ENCODE data around the gene AMER3. TPM values are rescaled to one million over a fixed set of nuclear protein-coding genes. Genes with fewer than 3 reads are reported as not detected.

AMER3 gene
- polyA plus RNA-seq, 1 of the 3 experiments (the other 2 are of a cell fraction) = under 0.01 TPM

GRCh38 chr2:130756053-130756873, 923 bp downstream of the AMER3 start:
- ChIA-PET POLR2A (interaction anchor here (1.0 kb wide), 1 partner anchor 11 kb away, joined by 6 read pairs; no protein-coding TSS in a partner anchor), CTCF (interaction anchor here (0.9 to 1.5 kb wide), 4 partner anchors 10 to 164 kb away, joined by 3 to 6 read pairs (median 4); no protein-coding TSS in a partner anchor)
- Histone ChIP-seq H3K9me2 (no peaks in the 10 kb centered on the region), H3K4me3 (ENCODE audit: low read depth in 2 of 2, low read length in 1 of 2) (peak overlapping the region in 1 of 2 experiments; percentile 51; a peak in 2 of 4 replicates), H2AFZ (ENCODE audit: low read depth) (no peak overlapping the region), H3F3A (replicated peaks; ENCODE audit: insufficient read depth) (no peaks in the 10 kb centered on the region), H3K4me2 (no peak overlapping the region; the same call in 1 of the 2 replicates), H3K79me2 (ENCODE audit: insufficient read depth) (no peaks in the 10 kb centered on the region), H3K36me3 (replicated peaks in 1 of 2; ENCODE audit: control insufficient read depth in 1 of 2, insufficient read depth in 2 of 2, low read length in 1 of 2) (no peaks in the 10 kb centered on the region), H3K27me3 (ENCODE audit: insufficient read depth) (no peaks in the 10 kb centered on the region; the same call in 1 of the 2 replicates), H3K27ac (ENCODE audit: low read depth in 2 of 2, low read length in 1 of 2) (peak overlapping the region in 1 of 2 experiments; percentile 75; a peak in 2 of 4 replicates), H3K9ac (no peak overlapping the region), H3K9me3 (no peaks in the 10 kb centered on the region), H3K4me1 (ENCODE audit: control insufficient read depth in 1 of 2, insufficient read depth in 2 of 2, low read depth in 1 of 2, low read length in 1 of 2) (peaks cover 0 to 28% of the 10 kb centered on the region in 2 experiments; a peak in 1 of 4 replicates), H4K20me1 (ENCODE audit: insufficient read depth) (0 out of 2 replicates have a peak, but pooled peaks cover 3% of the 10 kb centered on the region)
- peak; percentile 89 for DNase-seq
- WGBS (ENCODE audit: low lambda C conversion rate) = 14% methylated on average over 4 of the region's 80 CpGs
- peak; percentile 93 for TF ChIP-seq REST (IDR thresholded peaks at IDR 0.05; ENCODE audit: low read depth, low read length)
- TF ChIP-seq MEF2A (IDR thresholded peaks at IDR 0.05; ENCODE audit: borderline replicate concordance, low read depth) = no peak
- TF ChIP-seq PBX3 (IDR thresholded peaks at IDR 0.05) = no peak
- TF ChIP-seq RAD21 (IDR thresholded peaks at IDR 0.05; ENCODE audit: low read length) = no peak

GRCh38 chr2:130756874-130757668, 1.7 kb downstream of the AMER3 start:
- H3K27me3 ChIP-seq (ENCODE audit: insufficient read depth) = no peaks in the 10 kb centered on the region; the same call in 1 of the 2 replicates
- H3K27ac ChIP-seq (ENCODE audit: low read depth in 2 of 2, low read length in 1 of 2) = peak overlapping the region in 1 of 2 experiments; percentile 75; a peak in 1 of 4 replicates
- 24% methylated on average over 16 of the region's 16 CpGs for WGBS (ENCODE audit: low lambda C conversion rate)
- ChIA-PET POLR2A (no interaction called here), CTCF (interaction anchor here (0.9 to 1.5 kb wide), 3 partner anchors 11 to 163 kb away, joined by 3 to 6 read pairs (median 4); no protein-coding TSS in a partner anchor)
- no peak overlapping the region for H3K9ac ChIP-seq
- 0 out of 2 replicates have a peak, but pooled peaks cover 3% of the 10 kb centered on the region for H4K20me1 ChIP-seq (ENCODE audit: insufficient read depth)
- H3F3A ChIP-seq (replicated peaks; ENCODE audit: insufficient read depth) = no peaks in the 10 kb centered on the region
- H3K79me2 ChIP-seq (ENCODE audit: insufficient read depth) = no peaks in the 10 kb centered on the region
- peaks cover 0 to 28% of the 10 kb centered on the region in 2 experiments; a peak in 1 of 4 replicates for H3K4me1 ChIP-seq (ENCODE audit: control insufficient read depth in 1 of 2, insufficient read depth in 2 of 2, low read depth in 1 of 2, low read length in 1 of 2)
- no peak for DNase-seq
- H3K9me3 ChIP-seq = no peaks in the 10 kb centered on the region
- peak overlapping the region in 1 of 2 experiments; percentile 51; a peak in 2 of 4 replicates for H3K4me3 ChIP-seq (ENCODE audit: low read depth in 2 of 2, low read length in 1 of 2)
- H3K36me3 ChIP-seq (replicated peaks in 1 of 2; ENCODE audit: control insufficient read depth in 1 of 2, insufficient read depth in 2 of 2, low read length in 1 of 2) = no peaks in the 10 kb centered on the region
- no peaks in the 10 kb centered on the region for H3K9me2 ChIP-seq
- H2AFZ ChIP-seq (ENCODE audit: low read depth) = no peak overlapping the region
- no peak overlapping the region for H3K4me2 ChIP-seq
- TF ChIP-seq EP300 (IDR thresholded peaks at IDR 0.05; ENCODE audit: borderline replicate concordance in 1 of 2, low read depth in 1 of 2, low read length in 1 of 2) = no peak
- TF ChIP-seq JUND (IDR thresholded peaks at IDR 0.05) = no peak
- no peak for TF ChIP-seq TEAD4 (IDR thresholded peaks at IDR 0.05; ENCODE audit: borderline replicate concordance, insufficient read depth)
- no peak for TF ChIP-seq TAF1 (IDR thresholded peaks at IDR 0.05; ENCODE audit: borderline replicate concordance, low read depth, low read length)
- no peak for TF ChIP-seq EZH2phosphoT487 (IDR thresholded peaks at IDR 0.05; ENCODE audit: borderline replicate concordance, low read depth)
- no peak for TF ChIP-seq RXRA (IDR thresholded peaks at IDR 0.05; ENCODE audit: borderline replicate concordance, low read depth)
- no peak for TF ChIP-seq FOSL2 (IDR thresholded peaks at IDR 0.05; ENCODE audit: borderline replicate concordance, low read depth)
- TF ChIP-seq NRF1 (IDR thresholded peaks at IDR 0.05; ENCODE audit: low read depth, low read length) = no peak
- no peak for TF ChIP-seq ZBTB33 (IDR thresholded peaks at IDR 0.05; ENCODE audit: borderline replicate concordance, low read depth)
- TF ChIP-seq MEF2A (IDR thresholded peaks at IDR 0.05; ENCODE audit: borderline replicate concordance, low read depth) = no peak
- no peak for TF ChIP-seq FOXM1 (IDR thresholded peaks at IDR 0.05; ENCODE audit: low read depth)
- no peak for TF ChIP-seq SIN3A (IDR thresholded peaks at IDR 0.05; ENCODE audit: borderline replicate concordance, low read depth, low read length)
- TF ChIP-seq RCOR1 (IDR thresholded peaks at IDR 0.05; ENCODE audit: low read length) = no peak
- TF ChIP-seq SMC3 (IDR thresholded peaks at IDR 0.05; ENCODE audit: low read depth, low read length) = no peak

Data from SK-N-SH (cell line).